ENCODE results near the gene DACT3. TPM values are rescaled to one million over a fixed set of nuclear protein-coding genes. Genes with fewer than 3 reads are reported as not detected.

The DACT3 gene
- total and polyA plus RNA-seq, 2 of the 13 experiments (the other 11 are each of a cell fraction or from before 2014, with no cell fraction given), result 0.04 TPM; not detected in 1

DNA sequence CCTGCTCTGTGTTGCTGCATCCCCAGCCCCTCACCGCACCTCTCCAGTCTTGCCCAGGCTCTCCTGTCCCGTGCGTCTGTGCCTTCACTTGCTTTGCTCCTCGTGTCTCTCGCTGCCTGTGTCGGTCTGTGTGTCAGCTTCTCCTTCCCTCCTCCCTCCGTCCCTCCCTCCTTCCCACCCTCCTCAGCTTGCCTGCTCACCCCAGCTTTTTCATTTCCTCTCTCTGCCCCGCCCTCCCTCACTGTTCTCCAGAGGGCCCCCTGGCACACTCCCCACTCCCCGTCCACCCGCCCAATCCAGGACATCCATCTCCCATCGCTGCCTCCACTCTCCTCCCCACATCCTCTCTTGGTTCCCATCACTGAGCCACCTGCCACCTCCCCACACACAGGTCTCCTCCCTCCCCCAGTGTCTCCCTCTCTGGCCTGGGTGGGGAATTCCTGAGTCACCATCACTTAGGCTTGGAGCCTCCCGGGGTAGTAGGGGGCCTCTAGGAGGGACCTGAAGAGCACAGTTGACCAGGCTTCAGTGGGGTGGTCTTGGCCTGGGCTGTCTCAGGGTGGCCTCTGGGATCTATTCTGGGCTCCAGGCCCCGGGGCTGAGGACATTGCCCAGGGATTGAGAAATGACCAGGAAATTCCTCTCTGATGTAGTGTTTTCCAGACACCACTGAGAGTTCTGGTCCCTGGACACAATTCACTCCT is 35.9 kb downstream of the DACT3 start, which contains the start of gene PTGIR:
Gene PTGIR (minus strand): TSS at position 132 of the 704 bp plus-strand sequence. CDS start 864 bp downstream, outside the sequence.
- intact Hi-C loops (cut with micrococcal nuclease; ENCODE audit: unreplicated experiment) (no loop called here), in situ Hi-C loops (cut with HindIII; ENCODE audit: extremely low pct_ligation_motif_present, low pct_unique_long_range_greater_than_20kb) (no loop called here)
- 26% methylated on average over 13 of the region's 13 CpGs for WGBS (ENCODE audit: low lambda C conversion rate)
- ATAC-seq (peak; percentile 57), FAIRE-seq (no peak), DNase-seq (ENCODE audit: low spot score) (no peak)
- H3K4me3 ChIP-seq (replicated peaks in 1 of 3; ENCODE audit: insufficient read depth in 1 of 3, low read depth in 2 of 3, low read length in 3 of 3), result peak within 1 kb of the TSS in 1 of 3 experiments; percentile 20; a peak in 1 of 6 replicates
- H3K79me2 ChIP-seq (ENCODE audit: insufficient read depth, low read length), result no peaks in the 10 kb centered on the region
- no peak within 1 kb of the TSS for H3K9ac ChIP-seq (ENCODE audit: insufficient read depth, low read depth, low read length)
- TF ChIP-seq, protein P1, sequence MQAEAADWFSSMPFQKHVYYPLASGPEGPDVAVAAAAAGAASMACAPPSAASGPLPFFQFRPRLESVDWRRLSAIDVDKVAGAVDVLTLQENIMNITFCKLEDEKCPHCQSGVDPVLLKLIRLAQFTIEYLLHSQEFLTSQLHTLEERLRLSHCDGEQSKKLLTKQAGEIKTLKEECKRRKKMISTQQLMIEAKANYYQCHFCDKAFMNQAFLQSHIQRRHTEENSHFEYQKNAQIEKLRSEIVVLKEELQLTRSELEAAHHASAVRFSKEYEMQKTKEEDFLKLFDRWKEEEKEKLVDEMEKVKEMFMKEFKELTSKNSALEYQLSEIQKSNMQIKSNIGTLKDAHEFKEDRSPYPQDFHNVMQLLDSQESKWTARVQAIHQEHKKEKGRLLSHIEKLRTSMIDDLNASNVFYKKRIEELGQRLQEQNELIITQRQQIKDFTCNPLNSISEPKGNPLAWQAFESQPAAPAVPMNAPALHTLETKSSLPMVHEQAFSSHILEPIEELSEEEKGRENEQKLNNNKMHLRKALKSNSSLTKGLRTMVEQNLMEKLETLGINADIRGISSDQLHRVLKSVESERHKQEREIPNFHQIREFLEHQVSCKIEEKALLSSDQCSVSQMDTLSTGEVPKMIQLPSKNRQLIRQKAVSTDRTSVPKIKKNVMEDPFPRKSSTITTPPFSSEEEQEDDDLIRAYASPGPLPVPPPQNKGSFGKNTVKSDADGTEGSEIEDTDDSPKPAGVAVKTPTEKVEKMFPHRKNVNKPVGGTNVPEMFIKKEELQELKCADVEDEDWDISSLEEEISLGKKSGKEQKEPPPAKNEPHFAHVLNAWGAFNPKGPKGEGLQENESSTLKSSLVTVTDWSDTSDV (CRISPR knock-in tag; IDR thresholded peaks at IDR 0.05), result no peak
- TF ChIP-seq ZNF75D (CRISPR knock-in tag; IDR thresholded peaks at IDR 0.05; ENCODE audit: borderline replicate concordance), result no peak
- TF ChIP-seq NFE2 (CRISPR knock-in tag; IDR thresholded peaks at IDR 0.05), result no peak
- no peak for TF ChIP-seq KDM1A (CRISPR knock-in tag; IDR thresholded peaks at IDR 0.05)
- TF ChIP-seq BORCS8-MEF2B (CRISPR knock-in tag; IDR thresholded peaks at IDR 0.05), result no peak
- TF ChIP-seq ZNF775 (CRISPR knock-in tag; IDR thresholded peaks at IDR 0.05; ENCODE audit: borderline replicate concordance), result no peak
- TF ChIP-seq, protein P2, sequence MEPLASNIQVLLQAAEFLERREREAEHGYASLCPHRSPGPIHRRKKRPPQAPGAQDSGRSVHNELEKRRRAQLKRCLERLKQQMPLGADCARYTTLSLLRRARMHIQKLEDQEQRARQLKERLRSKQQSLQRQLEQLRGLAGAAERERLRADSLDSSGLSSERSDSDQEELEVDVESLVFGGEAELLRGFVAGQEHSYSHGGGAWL (CRISPR knock-in tag; IDR thresholded peaks at IDR 0.05), result no peak
- TF ChIP-seq ZEB1 (IDR thresholded peaks at IDR 0.05; ENCODE audit: insufficient replicate concordance, low read depth), result no peak
- TF ChIP-seq NCOA2 (CRISPR knock-in tag; IDR thresholded peaks at IDR 0.05), result no peak
- H3K27ac ChIP-seq (ENCODE audit: extremely low read length, insufficient read depth, low read length), result no peak within 1 kb of the TSS
- H3K4me1 ChIP-seq (ENCODE audit: insufficient read depth, low read length), result peaks cover 33% of the 10 kb centered on the region
- H3K9me3 ChIP-seq (ENCODE audit: low read length), result no peaks in the 10 kb centered on the region
- CTCF ChIA-PET (ENCODE audit: low intra/inter-chr PET ratio, low total read pairs), result interaction anchor here (1.1 to 1.5 kb wide), 2 partner anchors 8 to 36 kb away, joined by 4 to 5 read pairs; partner anchors contain the start of gene DACT3
- no peak within 1 kb of the TSS for H2AFZ ChIP-seq (ENCODE audit: low read length)
- H4K20me1 ChIP-seq (ENCODE audit: insufficient read depth, low read length), result no peaks in the 10 kb centered on the region
- peaks cover 2 to 34% of the 10 kb centered on the region in 2 experiments; a peak in 4 of 5 replicates for H3K27me3 ChIP-seq (ENCODE audit: control insufficient read depth in 1 of 2, insufficient read depth in 2 of 2, low read length in 2 of 2)
- POLR2A ChIA-PET, result no interaction called here
- peak within 1 kb of the TSS; percentile 24; the same call in 1 of the 2 replicates for H3K4me2 ChIP-seq (ENCODE audit: low read depth, low read length)
- no TSS peak for BruUV-seq (replicated peaks)
- H3K36me3 ChIP-seq (replicated peaks in 1 of 2; ENCODE audit: control insufficient read depth in 1 of 2, insufficient read depth in 2 of 2, low read length in 2 of 2), result no peaks in the 10 kb centered on the region

Data from HepG2 (cell line).